ENCODE data around the gene NDUFA8.

DNA sequence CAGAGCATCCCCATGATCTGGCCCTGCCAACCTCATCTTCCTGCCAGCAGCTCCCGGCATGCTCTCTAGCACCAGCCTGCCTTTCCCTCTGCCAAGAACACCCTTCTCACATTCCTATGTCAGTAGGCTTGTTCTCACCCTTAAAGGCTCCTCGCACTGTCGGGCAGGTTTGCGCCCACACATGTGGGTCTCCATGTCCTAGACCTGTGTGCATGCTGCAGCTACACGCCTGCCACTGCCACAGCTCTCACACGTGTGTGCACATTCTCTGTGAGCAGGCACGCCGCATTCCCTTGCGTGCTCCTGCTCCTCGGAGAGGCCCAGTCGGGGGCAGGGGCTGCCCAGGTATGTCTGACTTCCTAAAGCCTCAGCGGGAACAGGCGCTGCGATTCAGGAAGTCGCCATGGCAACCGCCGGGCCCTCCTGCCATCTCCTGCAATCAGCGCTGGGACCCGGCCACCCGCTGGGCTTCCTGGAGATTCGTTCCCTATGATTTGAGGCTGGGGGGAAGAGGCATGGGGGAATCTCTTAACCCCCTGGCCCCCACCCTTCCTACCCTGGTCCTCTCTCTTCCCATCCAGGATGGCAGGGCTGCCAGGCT, 28.1 kb downstream of the NDUFA8 start:
- no peak for TF ChIP-seq POLR2A (IDR thresholded peaks at IDR 0.05)
- TF ChIP-seq, protein P1, sequence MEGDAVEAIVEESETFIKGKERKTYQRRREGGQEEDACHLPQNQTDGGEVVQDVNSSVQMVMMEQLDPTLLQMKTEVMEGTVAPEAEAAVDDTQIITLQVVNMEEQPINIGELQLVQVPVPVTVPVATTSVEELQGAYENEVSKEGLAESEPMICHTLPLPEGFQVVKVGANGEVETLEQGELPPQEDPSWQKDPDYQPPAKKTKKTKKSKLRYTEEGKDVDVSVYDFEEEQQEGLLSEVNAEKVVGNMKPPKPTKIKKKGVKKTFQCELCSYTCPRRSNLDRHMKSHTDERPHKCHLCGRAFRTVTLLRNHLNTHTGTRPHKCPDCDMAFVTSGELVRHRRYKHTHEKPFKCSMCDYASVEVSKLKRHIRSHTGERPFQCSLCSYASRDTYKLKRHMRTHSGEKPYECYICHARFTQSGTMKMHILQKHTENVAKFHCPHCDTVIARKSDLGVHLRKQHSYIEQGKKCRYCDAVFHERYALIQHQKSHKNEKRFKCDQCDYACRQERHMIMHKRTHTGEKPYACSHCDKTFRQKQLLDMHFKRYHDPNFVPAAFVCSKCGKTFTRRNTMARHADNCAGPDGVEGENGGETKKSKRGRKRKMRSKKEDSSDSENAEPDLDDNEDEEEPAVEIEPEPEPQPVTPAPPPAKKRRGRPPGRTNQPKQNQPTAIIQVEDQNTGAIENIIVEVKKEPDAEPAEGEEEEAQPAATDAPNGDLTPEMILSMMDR (IDR thresholded peaks at IDR 0.05), result no peak
